Measurements from ENCODE around the gene APEX2. TPM values are rescaled to one million over a fixed set of nuclear protein-coding genes. Genes with fewer than 3 reads are reported as not detected.
"Not testable (repeated sequence)": the region's sequence is repeated elsewhere in the genome, so short reads cannot be mapped to it uniquely, and the experiment has no call there.

The APEX2 gene
- total RNA-seq, 1 donor from 2014 or later = 15.0 TPM

- no peak overlapping the region for H3K9ac ChIP-seq (ENCODE audit: low read length)
- no peak overlapping the region for H3K4me3 ChIP-seq (ENCODE audit: insufficient read depth, low read depth, low read length)
- Mint-ChIP-seq H3K27me3 (ENCODE audit: low read depth, unreplicated experiment) (no peaks in the 10 kb centered on the region), H3K4me1 (ENCODE audit: low read depth, unreplicated experiment) (peaks cover 4% of the 10 kb centered on the region), H3K36me3 (ENCODE audit: low read depth, unreplicated experiment) (no peaks in the 10 kb centered on the region), H3K9me3 (ENCODE audit: unreplicated experiment) (no peaks in the 10 kb centered on the region), H3K27ac (ENCODE audit: unreplicated experiment) (no peak overlapping the region), H3K4me3 (ENCODE audit: unreplicated experiment) (no peak overlapping the region)
- H4K20me1 ChIP-seq (ENCODE audit: insufficient read depth, low read length) = no peaks in the 10 kb centered on the region
- no peaks in the 10 kb centered on the region for H3K9me3 ChIP-seq (ENCODE audit: insufficient read depth, low read depth, low read length)
- no peaks in the 10 kb centered on the region for H3K4me1 ChIP-seq (ENCODE audit: insufficient read depth, low read length)
- DNase-seq (ENCODE audit: low read depth) = no peak
- H3K4me2 ChIP-seq (ENCODE audit: low read length) = no peak overlapping the region
- no peak for FAIRE-seq
- no peak overlapping the region for H2AFZ ChIP-seq (ENCODE audit: low read depth, low read length)
- H3K27ac ChIP-seq (ENCODE audit: low read depth, low read length) = no peak overlapping the region
- no peaks in the 10 kb centered on the region for H3K36me3 ChIP-seq (ENCODE audit: insufficient read depth, low read length)
- TF ChIP-seq EZH2 (IDR thresholded peaks at IDR 0.05; ENCODE audit: insufficient read depth, low read length) = no peak
- no peak for TF ChIP-seq CTCF (IDR thresholded peaks at IDR 0.05; ENCODE audit: insufficient read depth, low read depth, low read length)
- H3K27me3 ChIP-seq (ENCODE audit: insufficient read depth, low read length) = no peaks in the 10 kb centered on the region
- H3K79me2 ChIP-seq (ENCODE audit: insufficient read depth, low read length) = no peaks in the 10 kb centered on the region
Measured at GRCh38 chrX:54980334-54980733, 19.8 kb upstream of the APEX2 start.

GRCh38 chrX:54983306-54983705, 16.9 kb upstream of the APEX2 start:
- not testable (repeated sequence) for H3K27me3 ChIP-seq (ENCODE audit: insufficient read depth, low read length); H3K9me3 Mint-ChIP-seq (ENCODE audit: unreplicated experiment); H3K27ac ChIP-seq (ENCODE audit: low read depth, low read length); H3K4me1 Mint-ChIP-seq (ENCODE audit: low read depth, unreplicated experiment); H3K9ac ChIP-seq (ENCODE audit: low read length); H3K36me3 ChIP-seq (ENCODE audit: insufficient read depth, low read length); H4K20me1 ChIP-seq (ENCODE audit: insufficient read depth, low read length); H3K4me3 Mint-ChIP-seq (ENCODE audit: unreplicated experiment); H3K4me1 ChIP-seq (ENCODE audit: insufficient read depth, low read length); H3K27ac Mint-ChIP-seq (ENCODE audit: unreplicated experiment); H2AFZ ChIP-seq (ENCODE audit: low read depth, low read length); DNase-seq (ENCODE audit: low read depth); H3K9me3 ChIP-seq (ENCODE audit: insufficient read depth, low read depth, low read length); H3K4me2 ChIP-seq (ENCODE audit: low read length); H3K36me3 Mint-ChIP-seq (ENCODE audit: low read depth, unreplicated experiment); H3K4me3 ChIP-seq (ENCODE audit: insufficient read depth, low read depth, low read length); H3K27me3 Mint-ChIP-seq (ENCODE audit: low read depth, unreplicated experiment); H3K79me2 ChIP-seq (ENCODE audit: insufficient read depth, low read length)
- peak; percentile 90 for FAIRE-seq

GRCh38 chrX:54991706-54992105, 8.5 kb upstream of the APEX2 start:
- no peaks in the 10 kb centered on the region for H3K36me3 Mint-ChIP-seq (ENCODE audit: low read depth, unreplicated experiment)
- no peak overlapping the region for H2AFZ ChIP-seq (ENCODE audit: low read depth, low read length)
- TF ChIP-seq EZH2 (IDR thresholded peaks at IDR 0.05; ENCODE audit: insufficient read depth, low read length) (no peak), CTCF (IDR thresholded peaks at IDR 0.05; ENCODE audit: insufficient read depth, low read depth, low read length) (no peak)
- no peaks in the 10 kb centered on the region for H3K4me1 ChIP-seq (ENCODE audit: insufficient read depth, low read length)
- no peaks in the 10 kb centered on the region for H3K27me3 Mint-ChIP-seq (ENCODE audit: low read depth, unreplicated experiment)
- no peaks in the 10 kb centered on the region for H3K9me3 ChIP-seq (ENCODE audit: insufficient read depth, low read depth, low read length)
- H3K27ac Mint-ChIP-seq (ENCODE audit: unreplicated experiment) = no peak overlapping the region
- H3K27ac ChIP-seq (ENCODE audit: low read depth, low read length) = no peak overlapping the region
- no peak overlapping the region for H3K4me3 Mint-ChIP-seq (ENCODE audit: unreplicated experiment)
- H4K20me1 ChIP-seq (ENCODE audit: insufficient read depth, low read length) = no peaks in the 10 kb centered on the region
- FAIRE-seq (peak; percentile 88), DNase-seq (ENCODE audit: low read depth) (no peak)
- no peaks in the 10 kb centered on the region for H3K4me1 Mint-ChIP-seq (ENCODE audit: low read depth, unreplicated experiment)
- H3K9ac ChIP-seq (ENCODE audit: low read length) = no peak overlapping the region
- H3K9me3 Mint-ChIP-seq (ENCODE audit: unreplicated experiment) = no peaks in the 10 kb centered on the region
- H3K36me3 ChIP-seq (ENCODE audit: insufficient read depth, low read length) = no peaks in the 10 kb centered on the region
- H3K4me2 ChIP-seq (ENCODE audit: low read length) = no peak overlapping the region
- H3K27me3 ChIP-seq (ENCODE audit: insufficient read depth, low read length) = no peaks in the 10 kb centered on the region
- H3K4me3 ChIP-seq (ENCODE audit: insufficient read depth, low read depth, low read length) = no peak overlapping the region
- H3K79me2 ChIP-seq (ENCODE audit: insufficient read depth, low read length) = no peaks in the 10 kb centered on the region
